ENCODE results near the gene ASL.
"Not testable (repeated sequence)": the region's sequence is repeated elsewhere in the genome, so short reads cannot be mapped to it uniquely, and the experiment has no call there.

Gene ASL

DNA sequence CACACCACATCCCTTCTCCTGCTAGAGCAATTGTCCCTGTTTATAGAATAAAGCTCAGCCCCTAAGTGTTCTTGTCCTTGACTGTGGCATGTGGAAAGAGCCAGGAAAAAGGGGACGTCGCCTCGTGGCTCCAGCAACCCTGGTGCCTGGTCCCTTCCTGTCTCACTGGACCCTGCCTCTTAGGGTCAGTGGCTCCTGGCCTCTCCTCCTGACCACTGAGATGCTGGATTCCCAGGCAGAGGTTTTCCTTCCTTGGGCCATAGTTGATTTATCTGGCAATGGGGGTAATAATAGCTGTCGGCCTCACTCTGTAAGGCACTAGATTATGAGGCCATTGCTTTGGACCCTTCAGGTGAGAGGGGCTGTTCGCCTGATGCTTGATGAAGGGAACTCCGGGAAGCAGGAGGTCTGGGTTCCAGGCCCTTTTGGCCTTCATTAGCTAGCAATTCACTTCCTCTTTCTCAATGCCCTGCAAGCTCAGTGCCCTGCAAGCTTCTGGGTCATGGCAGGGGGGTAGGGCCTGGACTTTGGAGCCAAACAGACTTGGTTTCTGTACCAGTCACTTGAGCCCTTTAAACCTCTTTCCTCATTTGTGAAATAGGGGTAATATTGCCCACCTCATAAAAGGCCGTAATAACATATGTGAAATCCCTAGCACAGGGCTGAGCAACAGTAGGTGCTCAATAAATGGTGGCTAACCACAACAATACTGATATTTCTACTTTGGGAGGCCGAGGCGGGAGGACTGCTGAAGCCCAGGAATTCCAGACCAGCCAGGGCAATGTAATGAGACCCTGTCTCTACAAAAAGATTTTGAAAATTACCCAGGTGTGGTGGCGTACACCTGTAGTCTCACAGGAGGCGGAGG lies 1.1 kb downstream of the ASL start:
- DNase-seq, result no peak

DNA sequence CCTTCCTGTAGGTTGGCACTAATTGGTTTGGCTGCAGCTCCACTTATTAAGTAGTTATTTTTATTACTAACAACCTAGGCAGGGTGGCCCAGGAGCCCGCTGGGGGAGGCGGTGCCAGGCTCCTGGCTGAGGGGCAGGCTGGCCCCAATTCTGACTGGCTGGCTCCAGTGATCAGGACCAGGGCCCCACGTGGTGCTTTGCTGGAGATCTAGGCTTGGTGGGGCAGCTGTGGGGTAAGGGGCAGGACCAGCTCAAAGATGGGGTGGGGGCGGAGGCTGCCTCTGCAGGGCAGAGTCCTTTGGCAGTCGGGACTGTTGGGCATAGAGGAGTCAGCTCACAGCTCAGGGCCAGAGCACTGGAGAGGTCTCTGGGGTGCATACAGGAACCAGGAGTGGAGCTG lies 2.4 kb downstream of the ASL start:
- DNase-seq, result no peak

DNA sequence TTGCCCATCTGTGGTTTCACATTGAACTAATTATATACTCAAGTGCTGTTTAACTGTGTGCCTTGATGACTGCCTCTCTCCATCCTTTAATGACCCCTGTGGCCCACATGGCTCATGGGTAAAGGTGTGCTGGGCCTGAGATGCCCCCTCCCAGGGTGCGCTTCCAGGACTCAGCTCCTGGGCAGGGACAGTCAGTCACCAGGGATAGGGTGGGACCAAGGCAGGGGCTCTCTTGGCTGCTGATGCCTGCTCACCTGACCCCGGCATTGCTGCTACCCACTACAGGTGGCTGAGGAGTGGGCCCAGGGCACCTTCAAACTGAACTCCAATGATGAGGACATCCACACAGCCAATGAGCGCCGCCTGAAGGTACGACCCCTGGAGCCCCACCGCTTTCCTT lies 6.5 kb downstream of the ASL start:
- DNase-seq, result no peak

DNA sequence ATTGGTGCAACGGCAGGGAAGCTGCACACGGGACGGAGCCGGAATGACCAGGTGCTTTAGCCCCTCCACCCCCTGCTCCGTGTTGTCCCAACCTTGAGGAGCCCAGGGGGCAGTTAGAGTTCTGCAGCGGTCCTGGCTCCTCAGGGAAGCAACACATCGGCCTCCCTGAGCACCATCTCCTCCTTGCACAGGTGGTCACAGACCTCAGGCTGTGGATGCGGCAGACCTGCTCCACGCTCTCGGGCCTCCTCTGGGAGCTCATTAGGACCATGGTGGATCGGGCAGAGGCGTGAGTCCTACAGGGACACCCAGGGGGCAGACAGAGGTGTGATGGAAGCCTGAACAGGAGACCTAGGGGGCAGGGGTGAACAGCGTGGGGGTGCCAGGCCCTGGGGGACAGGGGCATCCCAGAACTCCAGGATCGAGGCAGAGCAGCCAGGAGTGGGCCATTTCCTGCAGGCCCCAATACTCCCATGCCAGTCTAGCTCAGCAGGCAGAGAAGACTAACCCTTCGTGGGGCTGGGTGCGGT lies 7.3 kb downstream of the ASL start:
- DNase-seq, result no peak

DNA sequence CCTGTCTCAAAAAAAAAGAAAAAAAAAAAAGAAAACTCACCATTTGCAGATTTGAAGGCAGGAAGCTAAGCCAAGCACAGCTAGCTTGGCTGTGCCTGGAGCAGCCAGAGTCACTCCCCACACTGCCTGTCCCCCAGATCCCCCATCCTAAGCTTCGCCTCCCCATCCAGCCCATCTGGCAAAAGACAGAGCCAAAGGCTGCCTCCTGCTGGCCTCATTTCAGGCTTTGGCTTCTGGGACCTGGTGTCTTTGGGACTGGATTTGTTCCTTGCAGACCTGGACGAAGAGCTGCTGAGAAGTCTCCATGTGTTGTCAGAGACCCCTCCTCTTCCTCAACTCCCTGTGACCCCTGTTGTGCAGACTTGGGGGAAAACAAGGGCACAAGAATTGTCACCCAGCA lies 8.1 kb downstream of the ASL start:
- no peak for DNase-seq

DNA sequence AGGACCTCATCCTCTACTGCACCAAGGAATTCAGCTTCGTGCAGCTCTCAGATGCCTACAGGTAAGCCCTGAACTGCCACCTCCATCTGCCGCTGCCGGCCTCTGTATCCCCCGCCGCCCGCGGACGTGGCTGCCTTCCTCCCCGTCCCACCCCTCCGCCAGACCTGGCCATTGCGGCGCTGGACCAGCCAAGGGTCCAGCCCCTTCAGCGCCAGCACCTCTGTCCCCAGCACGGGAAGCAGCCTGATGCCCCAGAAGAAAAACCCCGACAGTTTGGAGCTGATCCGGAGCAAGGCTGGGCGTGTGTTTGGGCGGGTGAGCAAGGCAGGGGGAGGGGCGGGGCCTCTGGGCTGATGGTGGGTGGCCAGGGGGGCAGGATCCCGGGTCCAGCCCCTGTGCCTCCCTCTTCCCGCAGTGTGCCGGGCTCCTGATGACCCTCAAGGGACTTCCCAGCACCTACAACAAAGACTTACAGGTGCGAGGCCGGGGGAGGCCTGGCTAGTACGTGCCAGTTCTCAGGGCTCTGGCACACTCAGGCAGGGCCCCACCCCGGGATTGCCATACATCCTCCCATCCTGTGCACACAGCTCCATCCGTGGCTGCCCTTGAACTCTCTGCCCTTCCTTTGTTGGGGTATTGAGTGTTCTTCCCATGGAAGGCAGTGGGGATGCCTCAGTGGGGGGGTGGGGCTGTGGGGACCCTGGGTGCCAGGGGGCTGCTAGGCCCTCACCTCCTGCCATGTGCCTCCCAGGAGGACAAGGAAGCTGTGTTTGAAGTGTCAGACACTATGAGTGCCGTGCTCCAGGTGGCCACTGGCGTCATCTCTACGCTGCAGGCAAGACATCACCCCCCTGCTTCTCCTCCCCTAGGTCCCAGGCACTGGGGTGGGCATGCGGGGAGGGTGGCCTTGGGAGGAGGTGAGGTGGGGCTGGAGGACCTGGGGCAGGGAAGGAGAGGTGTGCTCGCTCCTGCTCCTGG lies 13.5 kb downstream of the ASL start:
- no peak for DNase-seq

DNA sequence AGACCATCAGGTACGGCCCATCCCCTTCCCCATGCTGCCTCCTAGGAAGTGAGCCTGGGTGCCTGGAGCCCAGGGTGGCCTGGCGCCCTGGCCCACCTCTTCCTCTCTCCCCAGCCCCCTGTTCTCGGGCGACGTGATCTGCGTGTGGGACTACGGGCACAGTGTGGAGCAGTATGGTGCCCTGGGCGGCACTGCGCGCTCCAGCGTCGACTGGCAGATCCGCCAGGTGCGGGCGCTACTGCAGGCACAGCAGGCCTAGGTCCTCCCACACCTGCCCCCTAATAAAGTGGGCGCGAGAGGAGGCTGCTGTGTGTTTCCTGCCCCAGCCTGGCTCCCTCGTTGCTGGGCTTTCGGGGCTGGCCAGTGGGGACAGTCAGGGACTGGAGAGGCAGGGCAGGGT lies 17.0 kb downstream of the ASL start:
- DNase-seq, result no peak

DNA sequence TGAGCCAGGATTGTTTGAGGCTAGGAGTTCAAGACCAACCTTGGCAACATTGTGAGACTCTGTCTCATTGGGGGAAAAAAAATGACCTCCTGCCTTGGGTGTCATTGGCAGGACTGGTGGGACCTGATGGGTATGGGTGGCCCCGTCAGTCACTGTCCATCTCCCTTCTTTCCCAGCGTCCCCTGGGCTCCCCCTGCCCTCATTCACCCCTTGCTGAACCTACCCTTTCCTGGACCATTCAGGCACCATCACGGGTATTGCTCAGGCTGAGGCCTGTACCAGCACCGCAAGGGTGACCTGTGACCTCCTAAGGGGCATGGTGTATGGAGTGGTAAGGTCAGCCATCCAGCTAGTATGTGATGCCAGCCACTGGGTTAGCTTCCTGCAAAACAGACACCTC lies 19.4 kb downstream of the ASL start:
- no peak for DNase-seq

DNA sequence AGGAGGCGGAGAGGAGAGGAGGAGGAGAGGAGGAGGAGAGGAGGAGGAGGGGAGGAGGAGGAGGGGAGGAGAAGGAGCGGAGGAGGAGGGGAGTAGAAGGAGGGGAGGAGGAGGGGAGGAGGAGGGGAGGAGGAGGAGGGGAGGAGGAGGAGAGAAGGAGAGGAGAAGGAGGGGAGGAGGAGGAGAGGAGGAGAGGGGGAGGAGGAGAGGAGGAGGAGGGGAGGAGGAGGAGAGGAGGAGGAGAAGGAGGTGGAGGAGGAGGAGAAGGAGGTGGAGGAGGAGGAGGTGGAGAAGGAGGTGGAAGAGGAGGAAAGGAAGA lies 23.6 kb downstream of the ASL start:
- no peak for DNase-seq

DNA sequence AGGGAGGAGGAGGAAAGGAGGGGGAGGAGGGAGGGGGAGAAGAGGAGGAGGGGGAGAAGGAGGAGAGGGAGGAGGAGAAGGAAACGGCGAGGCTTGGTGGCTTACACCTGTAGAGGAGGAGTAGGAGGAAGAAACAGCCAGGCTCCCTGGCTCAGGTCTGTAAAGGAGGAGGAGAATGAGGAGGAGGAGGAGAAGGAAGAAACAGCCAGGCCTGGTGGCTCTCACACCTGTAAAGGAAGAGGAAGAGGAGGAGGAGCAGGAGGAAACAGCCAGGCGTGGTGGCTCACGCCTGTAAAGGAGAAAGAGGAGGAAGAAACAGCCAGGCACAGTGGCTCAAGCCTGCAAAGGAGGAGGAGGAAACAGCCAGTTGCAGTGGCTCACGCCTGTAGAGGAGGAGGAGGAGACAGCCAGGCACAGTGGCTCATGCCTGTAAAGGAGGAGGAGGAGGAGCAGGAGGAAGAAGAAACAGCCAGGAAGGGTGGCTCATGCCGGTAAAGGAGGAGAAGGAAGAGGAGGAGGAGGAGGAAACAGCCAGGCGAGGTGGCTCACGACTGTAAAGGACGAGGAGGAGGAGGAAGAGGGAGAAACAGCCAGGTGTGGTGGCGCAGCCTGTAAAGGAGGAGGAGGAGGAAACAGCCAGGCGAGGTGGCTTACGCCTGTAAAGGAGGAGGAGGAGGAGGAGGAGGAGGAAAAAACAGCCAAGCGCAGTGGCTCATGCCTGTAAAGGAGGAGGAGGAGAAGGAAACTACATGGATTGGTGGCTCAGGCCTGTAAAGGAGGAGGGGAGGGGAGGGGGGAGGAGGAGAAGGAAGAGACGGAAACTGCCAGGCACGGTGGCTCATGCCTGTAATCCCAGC lies 24.2 kb downstream of the ASL start:
- peak; percentile 36 for DNase-seq

DNA sequence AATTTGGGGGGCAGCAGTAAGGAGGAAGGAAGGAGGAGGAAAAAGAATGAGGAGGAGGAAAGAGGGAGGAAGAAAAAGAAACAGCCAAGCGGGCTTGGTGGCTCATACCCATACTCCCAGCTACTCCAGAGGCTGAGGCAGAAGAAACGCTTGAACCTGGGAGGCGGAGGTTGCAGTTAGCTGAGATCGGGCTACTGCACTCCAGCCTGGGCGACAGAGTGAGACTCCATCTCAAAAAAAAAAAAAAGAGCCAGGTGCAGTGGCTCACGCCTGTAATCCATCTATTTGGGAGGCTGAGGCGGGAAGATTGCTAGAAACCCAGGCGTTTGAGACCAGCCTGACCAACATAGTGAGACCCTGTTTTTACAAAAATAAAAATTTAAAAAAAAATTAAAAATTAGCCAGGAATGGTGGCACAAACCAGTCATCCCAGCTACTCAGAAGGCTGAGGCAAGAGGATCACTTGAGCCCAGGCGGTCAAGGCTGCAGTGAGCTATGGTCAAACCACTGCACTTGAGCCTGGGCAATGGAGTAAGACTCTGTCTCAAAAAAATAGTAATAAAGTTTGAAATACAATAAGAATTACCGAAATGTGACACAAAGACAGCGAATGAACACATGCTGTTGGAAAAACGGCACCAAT lies 24.9 kb downstream of the ASL start:
- no peak for DNase-seq

DNA sequence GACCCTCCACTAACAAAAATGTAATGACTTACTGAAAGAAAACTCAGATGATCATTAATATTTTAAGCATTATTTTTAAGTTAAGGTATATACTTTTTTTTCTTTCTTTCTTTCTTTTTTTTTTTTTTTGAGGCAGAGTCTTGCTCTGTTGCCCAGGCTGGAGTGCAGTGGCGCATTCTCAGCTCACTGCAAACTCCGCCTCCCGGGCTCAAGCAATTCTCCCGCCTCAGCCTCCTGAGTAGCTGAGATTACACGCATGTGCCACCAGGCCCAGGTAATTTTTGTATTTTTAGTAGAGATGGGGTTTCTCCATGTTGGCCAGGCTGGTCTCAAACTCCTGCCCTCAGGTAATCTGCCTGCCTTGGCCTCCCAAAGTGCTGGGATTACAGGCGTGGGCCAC lies 26.5 kb downstream of the ASL start:
- DNase-seq, result not testable (repeated sequence)

DNA sequence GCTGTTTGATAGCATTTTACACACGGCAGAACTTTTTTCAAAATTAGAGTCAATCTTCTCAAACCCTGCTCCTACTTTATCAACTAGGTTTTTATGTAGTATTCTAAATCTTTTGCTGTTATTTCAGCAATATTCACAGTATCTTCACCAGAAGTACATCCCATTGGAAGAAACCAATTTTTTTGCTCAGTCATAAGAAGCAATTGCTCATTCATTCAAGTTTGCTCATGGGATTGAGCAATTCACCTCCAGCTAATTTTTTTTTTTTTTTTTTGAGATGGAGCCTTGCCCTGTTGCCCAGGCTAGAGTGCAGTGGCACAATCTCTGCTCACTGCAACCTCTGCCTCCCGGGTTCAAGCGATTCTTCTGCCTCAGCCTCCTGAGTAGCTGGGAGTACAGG lies 28.4 kb downstream of the ASL start:
- DNase-seq, result not testable (repeated sequence)

DNA sequence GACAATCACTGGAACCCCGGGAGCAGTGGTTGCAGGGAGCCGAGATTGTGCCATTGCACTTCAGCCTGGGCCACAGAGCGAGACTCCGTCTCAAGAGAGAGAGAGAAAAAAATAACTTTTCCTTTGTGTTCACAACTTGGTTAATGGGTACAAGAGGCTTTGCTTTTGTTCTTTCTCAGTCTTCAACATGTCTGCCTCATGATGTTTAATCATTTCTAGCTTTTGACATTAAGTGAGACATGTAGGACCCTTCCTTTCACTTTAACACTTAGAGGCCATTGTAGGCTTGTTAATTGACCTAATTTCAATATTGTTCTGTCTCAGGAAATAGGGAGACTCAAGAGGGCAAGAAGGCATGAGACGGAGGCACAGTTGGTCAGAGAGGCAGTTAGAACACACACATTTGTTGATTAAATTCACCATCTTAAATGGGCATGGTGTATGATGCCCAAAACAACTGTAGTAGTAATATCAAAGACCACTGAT lies 29.7 kb downstream of the ASL start:
- DNase-seq, result no peak

DNA sequence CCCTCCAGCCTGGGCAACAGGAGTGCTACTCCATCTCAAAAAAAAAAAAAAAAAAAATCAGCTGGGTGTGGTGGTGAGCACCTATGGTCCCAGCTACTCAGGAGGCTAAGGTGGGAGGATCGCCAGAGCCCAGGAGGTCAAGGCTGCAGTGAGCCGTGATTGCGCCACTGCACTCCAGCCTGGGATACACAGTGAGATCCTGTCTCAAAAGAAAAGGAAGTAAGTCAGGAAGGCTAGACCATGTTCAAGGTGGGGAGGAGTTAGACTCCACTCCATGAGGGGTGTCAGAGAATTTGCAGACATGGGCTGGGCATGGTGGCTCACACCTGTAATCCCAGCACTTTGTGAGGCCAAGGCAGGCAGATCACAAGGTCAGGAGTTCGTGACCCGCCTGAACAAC lies 32.8 kb downstream of the ASL start:
- DNase-seq, result not testable (repeated sequence)

DNA sequence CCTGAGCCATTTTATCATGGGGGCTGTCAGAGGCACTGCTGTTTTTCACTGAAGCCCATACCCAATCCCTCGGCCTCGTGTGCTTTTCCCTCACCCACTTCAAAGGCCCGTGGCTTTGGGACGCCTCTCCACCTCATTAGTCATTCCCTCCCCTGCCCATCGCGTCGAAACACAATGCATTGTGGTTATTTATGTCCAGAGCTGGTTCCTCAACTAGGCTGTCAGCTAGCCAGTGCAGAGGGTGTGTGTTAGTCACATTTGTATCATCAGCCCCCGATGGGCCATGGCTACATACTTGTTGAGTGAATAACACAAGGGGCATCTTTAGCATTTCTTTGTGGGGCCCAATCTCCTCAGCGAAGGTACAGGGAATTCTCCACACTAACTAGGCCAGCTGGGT lies 35.2 kb downstream of the ASL start:
- DNase-seq, result no peak

DNA sequence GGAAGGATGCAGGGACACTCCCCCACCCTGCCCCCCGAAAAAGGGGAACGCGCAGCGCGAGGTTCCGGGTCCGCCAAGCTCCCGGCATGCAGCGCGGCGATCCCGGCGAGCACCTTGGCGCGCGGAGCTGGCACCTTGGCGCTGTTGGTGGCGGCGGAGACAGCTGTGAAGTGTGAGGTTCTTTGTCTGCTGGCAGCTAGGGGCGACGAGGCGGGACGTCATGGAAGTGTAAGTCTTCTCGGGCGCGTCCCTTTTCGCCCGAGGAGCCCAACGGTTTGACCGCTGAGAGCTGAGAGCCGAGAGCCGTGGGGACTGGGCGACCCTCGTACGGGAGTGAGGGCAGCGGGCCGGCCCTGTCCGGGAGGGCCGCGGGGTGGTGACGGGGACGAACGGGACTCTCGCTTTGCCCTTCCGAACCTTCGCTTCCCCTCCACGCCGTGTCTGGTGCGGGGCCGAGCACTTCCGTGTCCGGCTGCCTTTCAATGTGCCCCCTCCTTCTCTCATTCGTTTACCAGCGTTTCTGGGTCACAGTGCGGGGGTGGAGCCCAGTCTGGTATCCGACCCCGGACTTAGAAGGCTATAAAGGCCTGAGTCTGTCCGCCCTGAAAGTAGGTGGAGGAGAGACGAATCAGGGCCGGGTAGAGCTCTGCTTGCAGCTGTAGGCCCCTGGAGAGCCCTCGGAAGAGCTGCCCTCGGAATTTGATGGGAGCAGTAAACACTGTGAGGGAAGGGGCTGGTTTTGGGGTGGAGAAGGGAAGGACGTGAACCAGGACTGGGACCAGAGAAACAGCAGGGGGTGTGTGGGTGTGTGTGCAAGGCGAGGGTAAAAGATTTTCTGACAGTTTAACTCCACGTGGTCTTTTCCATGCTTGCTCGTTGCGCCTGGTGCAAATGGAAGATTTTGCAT lies 39.4 kb downstream of the ASL start, which contains the start of gene CRCP:
Gene CRCP (plus strand): TSS at position 105 of the 907 bp plus-strand sequence. CDS start 116 bp downstream, at position 221.
- peak; percentile 89 for DNase-seq

DNA sequence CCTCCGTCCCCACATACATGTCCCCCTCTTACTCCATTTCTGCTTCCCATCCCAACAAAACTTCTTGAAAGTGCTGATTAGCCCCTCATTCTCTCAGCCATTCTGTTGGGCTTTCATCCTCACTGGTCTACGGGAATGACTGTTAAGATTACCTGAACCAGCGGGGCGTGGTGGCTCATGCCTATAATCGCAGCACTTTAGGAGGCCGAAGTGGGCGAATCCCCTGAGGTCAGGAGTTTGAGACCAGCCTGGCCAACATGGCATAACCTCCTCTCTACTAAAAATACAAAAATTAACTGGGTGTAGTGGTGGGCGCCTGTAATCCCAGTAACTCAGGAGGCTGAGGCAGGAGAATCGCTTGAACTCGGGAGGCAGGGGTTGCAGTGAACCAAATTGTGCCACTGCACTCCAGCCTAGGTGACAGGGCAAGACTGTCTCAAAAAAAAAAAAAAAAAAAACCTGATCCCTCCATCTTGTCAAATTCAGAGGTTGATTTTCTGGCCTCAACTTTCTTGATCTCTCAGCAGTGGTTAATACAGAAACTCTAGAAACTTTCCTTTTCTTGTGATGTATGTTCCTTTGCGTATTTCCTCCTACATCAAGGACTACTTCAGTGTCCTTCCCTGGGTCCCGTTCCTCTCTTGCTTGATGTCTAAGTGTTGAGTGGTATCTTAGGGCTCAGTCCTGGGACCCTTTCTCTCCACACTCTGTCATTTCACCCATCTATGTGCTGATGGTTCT lies 41.2 kb downstream of the ASL start:
- peak; percentile 48 for DNase-seq

DNA sequence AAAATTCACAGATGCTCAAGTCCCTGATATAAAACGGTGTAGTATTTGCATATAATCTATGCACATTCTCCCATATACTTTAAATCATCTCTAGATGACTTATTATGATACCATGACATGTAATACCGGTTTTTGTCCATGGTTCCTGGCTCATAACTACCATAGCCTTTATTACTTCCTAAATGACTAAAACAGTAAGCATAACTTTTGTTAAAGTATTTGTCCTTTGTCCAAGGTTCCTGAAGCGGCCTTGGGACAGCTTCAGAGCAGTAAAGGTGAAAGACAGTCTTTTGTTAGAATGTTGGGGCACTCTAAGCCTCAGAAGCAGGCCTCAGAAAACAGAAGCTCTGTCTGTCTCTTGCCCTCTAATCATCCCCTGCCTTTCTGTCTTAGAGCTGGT lies 43.0 kb downstream of the ASL start:
- peak; percentile 54 for DNase-seq

DNA sequence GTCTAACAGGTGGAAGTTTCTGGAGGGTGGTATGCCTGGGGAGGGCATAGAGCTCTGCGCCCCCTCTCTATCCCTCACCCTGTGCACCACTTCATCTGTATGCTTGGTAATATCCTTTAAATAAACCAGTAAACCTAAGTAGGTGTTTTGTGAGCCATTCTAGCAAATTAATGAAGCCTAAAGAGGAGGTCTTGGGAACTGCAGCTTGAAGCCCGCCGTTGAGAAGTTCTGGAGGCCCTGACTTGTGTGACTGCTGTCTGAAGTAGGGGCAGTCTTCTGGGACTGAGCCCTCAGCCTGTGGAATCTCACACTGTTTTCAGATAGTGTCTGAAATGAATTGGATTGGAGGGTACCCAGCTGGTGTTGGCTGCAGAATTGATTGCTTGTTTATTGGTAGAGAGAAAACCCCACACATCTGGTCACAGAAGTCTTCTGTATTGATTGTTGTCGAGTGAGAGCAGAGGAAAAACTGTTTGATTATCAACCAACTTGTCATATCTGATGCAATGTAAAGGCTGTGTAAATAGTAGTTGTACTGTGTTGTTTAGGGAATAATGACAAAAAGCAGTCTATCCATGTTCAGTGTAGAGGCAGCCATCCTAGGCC lies 43.7 kb downstream of the ASL start:
- DNase-seq, result no peak

All from activated CD4-positive, alpha-beta T cell treated with anti-CD3 and anti-CD28 coated beads, Interleukin-2, Interleukin-6, amounts not matched to agents 100 ng/mL and 50 ng/mL, durations not matched to agents 16 hours and 8 hours (primary cell).